Measurements from ENCODE around the gene APBA1. TPM values are rescaled to one million over a fixed set of nuclear protein-coding genes. Genes with fewer than 3 reads are reported as not detected.

APBA1 gene
- total and polyA plus RNA-seq, 4 donors = 0.95 to 8.1 (median 2.8) TPM

DNA sequence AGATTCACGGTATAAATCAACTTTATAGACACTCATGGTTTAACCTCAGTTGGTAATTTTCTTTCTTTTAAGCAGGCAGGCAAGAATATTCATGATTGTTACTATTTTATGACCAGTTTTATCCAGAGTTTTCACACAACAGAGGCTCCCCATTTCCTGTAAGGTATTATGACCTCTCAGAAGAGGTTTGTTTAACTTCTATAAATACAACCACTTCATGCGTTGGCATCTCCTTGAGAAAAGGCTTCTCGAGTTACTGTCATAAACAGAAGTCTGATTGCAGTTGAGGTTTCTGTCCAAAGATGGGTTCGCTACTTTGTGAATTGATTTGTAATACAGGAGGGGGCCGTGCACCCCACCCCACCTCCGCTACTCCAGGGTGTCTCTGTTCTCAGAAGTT is 291.9 kb downstream of the APBA1 start:
- H3K4me1 ChIP-seq (ENCODE audit: control insufficient read depth in 5 of 5, insufficient read depth in 5 of 5, low read length in 5 of 5) = peaks cover 0 to 13% (median 6%) of the 10 kb centered on the region in 5 donors
- no peaks in the 10 kb centered on the region for H3K27me3 ChIP-seq (ENCODE audit: control insufficient read depth in 3 of 3, insufficient read depth in 3 of 3, low read length in 2 of 3)
- no peak for DNase-seq
- H3K27ac ChIP-seq (ENCODE audit: low read depth in 1 of 2, low read length in 1 of 2) = peak overlapping the region in 1 of 2 donors; percentile 85
- H3K36me3 ChIP-seq (ENCODE audit: control insufficient read depth in 4 of 4, insufficient read depth in 4 of 4, low read length in 4 of 4) = peaks cover 0 to 3% (median 0%) of the 10 kb centered on the region in 4 donors
- H3K9ac ChIP-seq (ENCODE audit: insufficient read depth in 1 of 2, low read length in 2 of 2) = no peak overlapping the region
- no peak overlapping the region for H3K4me3 ChIP-seq
- ATAC-seq (ENCODE audit: insufficient read depth, low FRiP score) = no peak
- TF ChIP-seq, protein P1, sequence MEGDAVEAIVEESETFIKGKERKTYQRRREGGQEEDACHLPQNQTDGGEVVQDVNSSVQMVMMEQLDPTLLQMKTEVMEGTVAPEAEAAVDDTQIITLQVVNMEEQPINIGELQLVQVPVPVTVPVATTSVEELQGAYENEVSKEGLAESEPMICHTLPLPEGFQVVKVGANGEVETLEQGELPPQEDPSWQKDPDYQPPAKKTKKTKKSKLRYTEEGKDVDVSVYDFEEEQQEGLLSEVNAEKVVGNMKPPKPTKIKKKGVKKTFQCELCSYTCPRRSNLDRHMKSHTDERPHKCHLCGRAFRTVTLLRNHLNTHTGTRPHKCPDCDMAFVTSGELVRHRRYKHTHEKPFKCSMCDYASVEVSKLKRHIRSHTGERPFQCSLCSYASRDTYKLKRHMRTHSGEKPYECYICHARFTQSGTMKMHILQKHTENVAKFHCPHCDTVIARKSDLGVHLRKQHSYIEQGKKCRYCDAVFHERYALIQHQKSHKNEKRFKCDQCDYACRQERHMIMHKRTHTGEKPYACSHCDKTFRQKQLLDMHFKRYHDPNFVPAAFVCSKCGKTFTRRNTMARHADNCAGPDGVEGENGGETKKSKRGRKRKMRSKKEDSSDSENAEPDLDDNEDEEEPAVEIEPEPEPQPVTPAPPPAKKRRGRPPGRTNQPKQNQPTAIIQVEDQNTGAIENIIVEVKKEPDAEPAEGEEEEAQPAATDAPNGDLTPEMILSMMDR (IDR thresholded peaks at IDR 0.05; ENCODE audit: control extremely low read depth, extremely low read depth) = no peak
- WGBS, 2 donors = 69 to 84% methylated on average over 6 of the region's 6 CpGs
- no peaks in the 10 kb centered on the region for H3K9me3 ChIP-seq (ENCODE audit: control insufficient read depth in 4 of 4, insufficient read depth in 3 of 4, low read length in 3 of 4)

DNA sequence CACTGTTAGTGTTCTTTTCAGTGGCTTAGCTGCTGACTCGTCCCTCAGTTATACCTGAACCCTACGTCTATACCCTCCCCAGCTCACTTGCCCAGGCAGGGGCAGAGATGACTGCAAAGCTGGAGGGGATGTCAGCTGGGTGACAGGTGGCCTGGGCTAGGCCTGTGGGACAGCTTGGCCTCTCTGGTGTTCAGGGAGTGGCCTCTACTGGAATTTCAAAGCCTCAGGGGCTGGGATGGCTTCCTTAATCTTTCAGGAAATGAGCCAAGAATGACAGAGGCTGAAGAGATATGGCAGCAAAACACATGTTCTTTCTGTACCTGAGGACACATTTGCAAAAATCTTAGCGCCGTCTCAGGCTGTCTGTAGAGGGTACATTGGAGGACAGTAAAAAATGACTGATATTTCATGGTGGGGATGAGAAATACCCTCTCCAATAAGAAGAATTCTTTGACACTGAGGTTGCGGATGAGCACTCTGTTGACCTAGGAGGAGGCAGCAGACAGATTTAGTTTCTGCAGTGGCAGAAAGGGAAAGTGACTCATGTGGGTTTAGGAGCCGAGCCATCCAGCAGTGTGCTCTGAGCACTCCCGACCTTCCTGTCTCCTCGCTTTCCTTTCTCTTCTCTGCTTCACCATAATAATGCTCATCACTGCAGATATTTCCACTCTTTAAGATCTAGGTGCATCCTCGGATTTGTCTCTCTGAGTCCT is 292.7 kb downstream of the APBA1 start:
- H3K36me3 ChIP-seq (ENCODE audit: control insufficient read depth in 4 of 4, insufficient read depth in 4 of 4, low read length in 4 of 4) = peaks cover 0 to 3% (median 0%) of the 10 kb centered on the region in 4 donors
- H3K4me1 ChIP-seq (ENCODE audit: control insufficient read depth in 5 of 5, insufficient read depth in 5 of 5, low read length in 5 of 5) = peaks cover 2 to 13% (median 6%) of the 10 kb centered on the region in 5 donors
- no peak for DNase-seq
- H3K27ac ChIP-seq (ENCODE audit: low read depth in 1 of 2, low read length in 1 of 2) = peak overlapping the region in 1 of 2 donors; percentile 85
- no peak overlapping the region for H3K4me3 ChIP-seq
- H3K27me3 ChIP-seq (ENCODE audit: control insufficient read depth in 3 of 3, insufficient read depth in 3 of 3, low read length in 2 of 3) = no peaks in the 10 kb centered on the region
- TF ChIP-seq, protein P1 (IDR thresholded peaks at IDR 0.05; ENCODE audit: control extremely low read depth, extremely low read depth) = no peak
- 77 to 85% methylated on average over 9 of the region's 9 CpGs for WGBS, 2 donors
- no peak for ATAC-seq (ENCODE audit: insufficient read depth, low FRiP score)
- H3K9me3 ChIP-seq (ENCODE audit: control insufficient read depth in 4 of 4, insufficient read depth in 3 of 4, low read length in 3 of 4) = no peaks in the 10 kb centered on the region
- no peak overlapping the region for H3K9ac ChIP-seq (ENCODE audit: insufficient read depth in 1 of 2, low read length in 2 of 2)

DNA sequence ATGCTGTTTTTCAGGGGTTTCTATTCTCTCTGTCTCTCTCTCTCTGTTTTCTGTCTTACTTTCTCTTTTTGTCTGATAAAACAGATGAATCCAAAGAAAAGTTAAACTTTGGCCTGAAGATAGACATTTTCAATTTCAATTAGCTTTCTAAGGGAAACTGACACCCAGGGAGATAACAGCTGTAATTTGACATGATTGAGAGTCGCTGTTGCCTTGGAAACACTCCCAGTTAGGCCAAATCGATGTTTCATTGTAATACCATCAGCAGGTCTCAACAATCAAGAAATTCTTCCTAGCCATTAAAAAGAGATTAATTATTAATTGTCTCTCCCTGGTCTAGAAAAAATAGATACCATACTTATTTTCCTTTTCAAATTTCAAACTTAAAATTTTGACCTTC is 294.2 kb downstream of the APBA1 start:
- ATAC-seq (ENCODE audit: insufficient read depth, low FRiP score) (no peak), DNase-seq (no peak)
- Histone ChIP-seq H3K4me1 (ENCODE audit: control insufficient read depth in 5 of 5, insufficient read depth in 5 of 5, low read length in 5 of 5) (peaks cover 4 to 13% (median 6%) of the 10 kb centered on the region in 5 donors), H3K36me3 (ENCODE audit: control insufficient read depth in 4 of 4, insufficient read depth in 4 of 4, low read length in 4 of 4) (no peaks in the 10 kb centered on the region), H3K9ac (ENCODE audit: insufficient read depth in 1 of 2, low read length in 2 of 2) (no peak overlapping the region), H3K27me3 (ENCODE audit: control insufficient read depth in 3 of 3, insufficient read depth in 3 of 3, low read length in 2 of 3) (no peaks in the 10 kb centered on the region), H3K9me3 (ENCODE audit: control insufficient read depth in 4 of 4, insufficient read depth in 3 of 4, low read length in 3 of 4) (no peaks in the 10 kb centered on the region), H3K4me3 (no peak overlapping the region), H3K27ac (ENCODE audit: low read depth in 1 of 2, low read length in 1 of 2) (no peak overlapping the region)
- WGBS, 2 donors = 65 to 80% methylated on average over 2 of the region's 2 CpGs
- TF ChIP-seq, protein P1 (IDR thresholded peaks at IDR 0.05; ENCODE audit: control extremely low read depth, extremely low read depth) = no peak

Other genes with a start within 250 kb of the APBA1 start
- gene PTAR1, start 87.6 kb upstream of the APBA1 start, total RNA-seq = 100 to 1,000 TPM in 1 of 2 donors, 10 to 100 TPM in 1; 41.6 to 177 TPM
- gene PTAR1, start 87.6 kb upstream of the APBA1 start, polyA plus RNA-seq = 10 to 100 TPM in 1 of 2 donors, 1 to 10 TPM in 1; 8.6 to 10.2 TPM
- gene CFAP95, start 148.4 kb upstream of the APBA1 start, total RNA-seq = 10 to 100 TPM; 17.9 to 28.3 TPM
- gene CFAP95, start 148.4 kb upstream of the APBA1 start, polyA plus RNA-seq = 10 to 100 TPM; 12.2 to 13.6 TPM